A549 (cell line): ENCODE data around the gene CES4A.
"Not testable (repeated sequence)": the region's sequence is repeated elsewhere in the genome, so short reads cannot be mapped to it uniquely, and the experiment has no call there.

Experiments
- CEBPB ChIP-seq, 2 experiments: fragments of >200 bp in 1 of 2; sonication (Bioruptor Twin) in 1 of 2; formaldehyde crosslinking in 1 of 2; IDR thresholded peaks; 2 replicates each; pipeline ENCODE4 v1.6.1; 2012 to 2016
- CHD2 ChIP-seq: fragments of 150-350 bp; IDR thresholded peaks from 2 replicates; pipeline ENCODE4 v1.6.1; 2014; ENCODE audit warnings: low read length; ENCODE audit not compliant: partially characterized antibody
- CTCF ChIP-seq: fragments of >200 bp; sonication (Bioruptor Twin); formaldehyde crosslinking; IDR thresholded peaks from 3 replicates; pipeline ENCODE4 v1.5.1; 2016
- EP300 ChIP-seq, 2 experiments: fragments of >200 bp; sonication (Bioruptor Twin); formaldehyde crosslinking; IDR thresholded peaks; 2 replicates in 1 of 2; 3 replicates in 1 of 2; pipeline ENCODE4 v1.6.1; 2016 to 2017
- HDAC2 ChIP-seq: fragments of 200-600 bp; sonication (generic); IDR thresholded peaks from 2 replicates; pipeline ENCODE4 v1.6.1; 2016
- MAZ ChIP-seq: fragments of 150-350 bp; IDR thresholded peaks from 2 replicates; pipeline ENCODE4 v1.6.1; 2014; ENCODE audit warnings: antibody characterized with exemption, low read depth, low read length, borderline replicate concordance
- MYC ChIP-seq: IDR thresholded peaks from 2 replicates; pipeline ENCODE4 v1.6.1; 2012; ENCODE audit warnings: mild to moderate bottlenecking, inconsistent platforms, low read length, improper control_type of control experiment, borderline replicate concordance
- POLR2AphosphoS2 ChIP-seq: conservative IDR thresholded peaks from 2 replicates; pipeline ENCODE4 v1.6.1; 2012; ENCODE audit warnings: low read length, improper control_type of control experiment, inconsistent platforms
- RCOR1 ChIP-seq: fragments of 150-350 bp; IDR thresholded peaks from 2 replicates; pipeline ENCODE4 v1.6.1; 2014; ENCODE audit warnings: antibody characterized with exemption, low read length, low read depth
- SREBF2 ChIP-seq: fragments of 450-650 bp; IDR thresholded peaks from 2 replicates; pipeline ENCODE4 v1.6.1; 2014; ENCODE audit warnings: mild to moderate bottlenecking, moderate library complexity

GRCh38 chr16:66974156-66974931, 14.0 kb upstream of the CES4A start:
- TF ChIP-seq CTCF; MYC; CHD2; SREBF2; POLR2AphosphoS2; EP300 (IDR thresholded peaks at IDR 0.05); HDAC2; RCOR1; CEBPB (IDR thresholded peaks at IDR 0.05); MAZ: not testable (repeated sequence)
